Measurements from ENCODE around the gene SORT1.
"Not testable (repeated sequence)": the region's sequence is repeated elsewhere in the genome, so short reads cannot be mapped to it uniquely, and the experiment has no call there.

The SORT1 gene

GRCh38 chr1:109397581-109398342, at the start of gene SORT1:
Gene SORT1 (minus strand): TSS chr1:109397918. CDS start chr1:109397892, 26 bp downstream.
- DNase-seq (ENCODE audit: low spot score): peak; percentile 88

DNA sequence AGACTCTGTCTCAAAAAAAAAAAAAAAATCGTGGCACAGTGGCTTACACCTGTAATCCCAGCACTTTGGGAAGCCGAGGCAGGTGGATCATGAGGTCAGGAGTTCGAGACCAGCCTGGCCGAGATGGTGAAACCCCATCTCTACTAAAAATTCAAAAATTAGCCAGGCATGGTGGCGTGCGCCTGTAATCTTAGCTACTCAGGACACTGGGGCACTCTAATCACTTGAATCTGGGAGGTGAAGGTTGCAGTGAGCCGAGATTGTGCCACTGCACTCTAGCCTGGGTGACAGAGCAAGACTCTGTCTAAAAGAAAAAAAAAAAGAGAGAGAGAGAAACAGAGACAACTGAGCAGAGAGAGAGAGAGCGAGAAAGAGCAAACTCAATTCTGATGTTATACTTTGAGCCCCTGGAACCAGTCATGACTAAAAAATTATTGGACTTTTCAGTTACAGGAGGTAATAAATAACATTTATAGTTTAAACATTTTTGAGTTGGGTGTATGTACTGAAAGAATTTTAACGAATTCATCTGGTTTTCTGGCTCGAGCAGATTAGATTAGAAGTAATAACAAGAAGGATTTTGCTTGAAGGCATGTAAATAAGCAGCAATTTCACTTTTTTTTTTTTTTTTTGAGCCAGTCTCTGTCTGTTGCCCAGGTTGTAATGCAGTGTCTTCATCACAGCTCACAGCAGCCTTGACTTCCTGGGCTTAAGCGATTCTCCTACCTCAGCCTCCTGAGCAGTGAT, 48.4 kb upstream of the SORT1 start:
- DNase-seq (ENCODE audit: low spot score): not testable (repeated sequence)

DNA sequence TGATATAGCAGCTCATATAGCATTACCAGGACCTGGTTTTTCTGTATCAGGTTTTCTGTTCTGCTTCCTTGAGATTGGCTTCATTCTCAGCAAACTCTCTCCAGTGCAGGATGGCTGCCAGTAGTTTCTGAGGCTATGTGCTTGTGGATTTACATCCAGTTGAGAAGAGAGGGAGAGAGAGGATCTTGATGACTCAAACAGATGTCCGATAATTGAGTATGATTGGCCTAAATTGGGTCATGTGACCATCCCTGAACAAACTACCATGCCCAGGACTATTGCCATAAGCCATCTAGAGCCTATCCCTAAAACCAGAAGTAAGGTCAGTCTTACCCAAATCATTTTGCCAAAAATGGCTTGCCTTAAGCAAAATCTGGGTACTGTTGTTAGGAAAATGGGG, 46.6 kb upstream of the SORT1 start:
- no peak for DNase-seq (ENCODE audit: low spot score)

GRCh38 chr1:109443476-109443875, 45.8 kb upstream of the SORT1 start:
- DNase-seq (ENCODE audit: low spot score): no peak

DNA sequence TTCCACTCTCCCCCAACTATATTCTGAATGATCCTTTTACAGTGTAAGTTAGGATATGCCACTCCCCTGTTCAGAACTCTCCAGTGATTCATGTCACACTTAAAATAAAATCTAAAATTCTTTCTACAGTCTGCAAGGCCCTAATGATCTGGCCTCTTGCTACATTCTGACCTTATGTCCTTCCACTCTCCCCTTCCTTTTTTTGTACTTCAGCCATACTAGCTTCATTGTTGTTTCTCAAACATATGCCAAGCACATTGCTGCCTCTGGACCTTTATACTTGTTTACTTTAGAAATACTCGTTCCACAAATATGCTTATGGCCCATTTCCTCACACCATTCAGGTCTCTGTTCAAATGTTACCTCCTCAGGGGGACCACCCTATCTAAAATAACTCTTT, 43.4 kb upstream of the SORT1 start:
- no peak for DNase-seq (ENCODE audit: low spot score)

DNA sequence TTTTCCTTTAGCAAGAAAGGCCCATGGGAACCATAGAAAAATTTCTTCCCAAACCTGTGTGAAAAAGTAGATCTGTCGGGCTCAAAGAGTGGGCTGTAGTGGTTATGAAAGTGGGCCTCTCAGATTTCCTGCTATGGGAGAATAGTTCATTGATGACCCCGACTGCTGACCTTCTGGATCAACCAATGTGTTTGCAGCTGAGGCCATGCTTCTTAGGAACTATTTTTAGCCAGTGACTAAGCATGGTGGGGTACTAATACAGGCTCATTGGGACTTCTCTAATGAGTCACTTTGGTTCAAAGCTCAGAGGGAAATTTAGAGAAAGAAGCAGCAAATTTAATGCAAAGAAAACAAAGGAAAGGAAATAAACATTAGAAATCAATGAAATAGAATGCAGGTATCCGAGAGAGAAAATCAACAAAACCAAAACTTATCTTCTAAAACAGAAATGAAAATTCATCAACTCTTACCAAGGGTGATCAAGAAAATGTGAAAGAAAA, 41.1 kb upstream of the SORT1 start:
- peak; percentile 86 for DNase-seq (ENCODE audit: low spot score)

- no peak for DNase-seq (ENCODE audit: low spot score)
Observed at GRCh38 chr1:109434484-109434883, 36.8 kb upstream of the SORT1 start.

GRCh38 chr1:109433322-109433721, 35.6 kb upstream of the SORT1 start:
- no peak for DNase-seq (ENCODE audit: low spot score)

GRCh38 chr1:109432336-109432735, 34.6 kb upstream of the SORT1 start:
- DNase-seq (ENCODE audit: low spot score): no peak

DNA sequence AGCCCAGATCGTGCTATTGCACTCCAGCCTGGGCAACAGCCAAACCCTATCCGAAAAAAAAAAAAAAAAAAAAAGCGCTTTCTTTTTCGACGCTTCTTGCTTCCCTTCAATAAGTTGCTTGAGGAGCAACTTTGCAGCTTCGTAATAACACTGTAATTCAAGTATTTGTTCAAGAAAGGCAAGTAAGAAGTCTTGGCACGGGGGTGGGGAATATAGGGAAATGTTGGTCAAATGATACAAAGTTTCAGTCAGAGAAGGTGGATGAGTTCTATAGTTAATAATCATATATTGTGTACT, 29.4 kb upstream of the SORT1 start:
- DNase-seq (ENCODE audit: low spot score): peak; percentile 8

DNA sequence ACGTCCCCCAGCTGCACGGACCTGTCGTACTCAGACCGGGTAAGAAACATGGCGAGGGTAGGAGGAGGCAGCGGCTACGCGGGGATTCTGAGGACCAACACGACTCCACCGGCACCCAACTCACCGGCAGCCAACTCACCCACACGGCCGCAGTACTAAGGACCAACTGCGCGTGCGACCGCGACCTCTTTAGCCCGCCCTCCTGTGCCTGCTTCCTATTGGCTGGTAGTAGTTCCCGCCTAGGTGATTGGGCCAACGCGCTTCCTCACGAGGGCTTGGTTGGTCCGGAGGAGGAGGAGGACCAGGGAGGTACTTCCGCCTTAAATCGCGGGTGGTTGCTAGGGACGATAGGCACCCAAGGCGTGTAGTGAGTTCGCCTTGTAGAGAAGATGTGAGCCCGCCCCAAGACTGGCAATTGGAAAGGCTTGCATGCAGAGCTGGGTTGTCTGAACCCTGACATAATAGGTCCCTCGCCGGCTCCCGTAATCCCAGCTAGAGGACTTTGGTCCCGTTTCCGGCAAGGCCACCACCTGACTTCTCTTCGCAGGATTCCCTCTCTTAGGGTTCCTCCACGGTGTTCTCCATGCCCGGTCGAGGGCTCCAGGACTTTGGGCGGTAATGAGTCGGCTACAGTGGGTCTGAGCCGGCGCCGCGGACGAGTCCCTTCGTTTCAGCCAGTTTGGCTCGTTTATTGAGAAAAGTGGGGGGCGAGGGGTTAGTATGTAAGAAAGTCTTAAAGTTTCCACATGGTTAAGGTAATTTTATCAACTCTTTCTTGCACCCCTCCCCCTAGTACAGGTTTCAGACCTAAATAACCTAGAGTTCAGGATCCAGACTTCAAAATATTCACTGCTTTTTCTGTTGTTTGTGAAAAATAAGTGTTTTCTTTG, 28.8 kb upstream of the SORT1 start, which contains the start of gene PSMA5:
TSS of gene PSMA5 (minus strand) at position 168 of the 890 bp plus-strand sequence. CDS start at position 50, 118 bp downstream.
- DNase-seq (ENCODE audit: low spot score): peak; percentile 99

DNA sequence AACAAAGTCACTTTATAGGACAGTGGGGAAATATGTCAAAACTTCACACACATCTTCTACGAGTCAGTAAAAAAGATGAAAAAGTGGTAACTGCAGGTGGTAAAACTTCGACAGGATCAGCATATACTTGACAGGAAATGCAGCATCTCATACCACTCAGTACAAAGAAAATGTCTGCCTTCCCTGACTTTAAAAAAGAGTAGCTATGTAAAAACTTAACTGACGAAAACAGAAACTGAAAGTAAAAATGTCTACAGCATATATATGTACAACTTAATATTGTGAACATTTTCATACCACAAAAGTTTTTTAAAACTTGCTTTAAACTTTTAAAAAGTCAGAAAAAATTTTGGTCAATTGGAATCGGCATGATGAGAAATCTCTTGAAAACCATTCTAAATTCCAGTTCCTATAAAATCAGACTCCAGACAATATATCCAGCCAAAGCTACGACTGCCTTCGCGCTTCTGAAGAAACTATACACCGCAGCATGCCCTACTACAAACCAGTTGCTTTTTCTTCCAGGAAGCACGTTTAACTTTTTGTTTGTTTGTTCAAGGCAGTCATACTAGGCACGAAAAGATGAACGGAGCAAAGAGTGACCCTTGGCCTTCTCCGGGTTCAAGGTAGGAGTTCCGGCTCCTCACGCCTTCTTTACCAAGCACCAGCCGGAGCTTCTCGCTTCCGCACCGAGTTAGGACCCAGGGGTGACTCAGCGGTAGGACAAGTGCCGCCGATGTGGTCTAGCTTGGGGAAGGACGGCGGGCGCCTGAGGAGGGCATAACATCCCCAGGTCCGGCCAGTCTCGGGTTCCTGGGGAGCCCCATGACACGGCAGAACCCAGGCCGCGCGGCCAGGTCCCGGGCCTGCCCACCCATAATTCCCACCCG, 27.9 kb upstream of the SORT1 start:
- peak; percentile 91 for DNase-seq (ENCODE audit: low spot score)

DNA sequence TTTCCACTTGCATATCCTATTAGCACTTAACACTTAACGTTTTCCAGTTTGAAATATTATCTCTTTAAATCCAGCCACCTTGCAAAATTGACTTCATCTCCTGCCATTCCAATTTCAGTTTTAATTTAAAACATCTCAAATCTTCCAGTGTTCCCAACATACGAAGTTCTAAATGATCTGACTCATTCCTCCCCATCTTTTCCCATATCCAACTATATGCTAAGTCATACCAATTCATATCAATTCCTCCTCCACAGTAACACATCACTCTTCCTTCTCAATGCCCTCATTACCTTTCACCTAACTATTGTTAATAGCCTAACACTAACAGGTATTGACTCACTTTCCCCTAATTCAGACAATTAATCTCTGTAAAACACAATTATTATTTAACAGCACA, 25.8 kb upstream of the SORT1 start:
- DNase-seq (ENCODE audit: low spot score): no peak

- DNase-seq (ENCODE audit: low spot score): no peak
Observed at GRCh38 chr1:109412551-109412950, 14.8 kb upstream of the SORT1 start.

- DNase-seq (ENCODE audit: low spot score): no peak
Observed at GRCh38 chr1:109404838-109405237, 7.1 kb upstream of the SORT1 start.

DNA sequence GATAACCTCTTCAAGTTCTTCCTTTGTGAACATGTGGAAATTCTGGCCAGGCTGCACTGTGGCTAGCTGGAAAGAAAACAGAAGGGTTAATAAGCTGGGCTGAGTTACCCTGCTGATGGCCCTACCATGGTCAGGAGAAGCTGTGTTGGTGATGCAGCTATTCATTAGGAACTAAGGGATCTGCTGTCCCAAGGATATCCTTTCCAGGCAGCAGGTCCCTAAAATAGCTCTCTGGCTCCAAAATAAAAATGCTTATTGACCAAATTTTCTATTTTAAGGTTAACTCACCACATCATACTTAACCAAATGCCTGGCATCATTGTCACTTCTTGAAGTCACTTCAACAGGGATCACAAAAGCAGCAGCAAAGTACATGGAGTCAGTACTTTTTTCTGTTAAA, 4.3 kb upstream of the SORT1 start:
- no peak for DNase-seq (ENCODE audit: low spot score)

- no peak for DNase-seq (ENCODE audit: low spot score)
Observed at GRCh38 chr1:109400035-109400655, 2.4 kb upstream of the SORT1 start.

DNA sequence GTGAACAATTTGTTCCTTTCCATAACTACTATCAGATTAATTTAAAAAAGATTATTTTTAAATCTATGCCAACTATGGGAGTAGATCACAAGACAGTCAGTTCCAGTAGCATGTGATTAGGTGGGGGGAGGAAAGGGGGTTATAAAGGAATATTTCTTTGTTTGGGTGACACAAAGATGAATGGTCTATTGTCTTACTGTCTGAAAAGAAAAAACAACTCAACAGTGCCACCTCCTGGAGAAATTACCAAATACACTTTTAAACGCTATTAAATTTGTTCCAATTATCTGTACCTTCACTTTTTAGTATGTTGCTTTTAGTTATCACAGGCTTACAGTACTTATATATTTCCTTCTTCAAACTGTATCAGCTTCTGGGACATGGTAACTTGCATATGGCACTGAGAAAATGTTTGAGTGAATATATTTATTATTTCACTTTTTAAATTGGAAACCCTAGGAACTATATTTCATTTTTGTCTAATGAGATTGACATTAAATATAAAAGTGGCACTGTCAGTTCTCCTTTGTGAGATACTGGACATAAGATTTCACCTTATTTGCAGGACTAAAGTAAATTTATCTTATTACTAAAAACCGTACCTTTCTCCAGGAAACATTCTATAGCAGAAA, 1.7 kb upstream of the SORT1 start:
- DNase-seq (ENCODE audit: low spot score): peak; percentile 78

GRCh38 chr1:109398343-109399225, 866 bp upstream of the SORT1 start:
- DNase-seq (ENCODE audit: low spot score): peak; percentile 44

All from RKO (cell line).